Measurements from ENCODE around the gene HEXD. TPM values are rescaled to one million over a fixed set of nuclear protein-coding genes. Genes with fewer than 3 reads are reported as not detected.

Gene HEXD
- total and polyA plus RNA-seq, 2 of the 8 experiments (the other 6 are each of a cell fraction or from before 2014, with no cell fraction given), result 20.6 to 21.8 TPM

GRCh38 chr17:82468692-82469091 lies 50.5 kb downstream of the HEXD start:
- FAIRE-seq (no peak), DNase-seq (ENCODE audit: low read depth in 1 of 2, low spot score in 2 of 2) (no peak)
- Histone ChIP-seq H4K91ac (replicated peaks; ENCODE audit: insufficient read length, low read length) (no peak overlapping the region), H2BK15ac (ENCODE audit: low read length) (no peak overlapping the region), H3K4me1 (replicated peaks in 1 of 4; ENCODE audit: control insufficient read depth in 3 of 4, insufficient read depth in 4 of 4, low read length in 3 of 4) (no peaks in the 10 kb centered on the region), H4K8ac (ENCODE audit: extremely low read depth, insufficient read depth, low read length) (no peak overlapping the region), H3K14ac (ENCODE audit: insufficient read length) (no peak overlapping the region), H3K18ac (ENCODE audit: extremely low read depth, low read length) (no peak overlapping the region), H3K9ac (replicated peaks in 1 of 4; ENCODE audit: extremely low read depth in 1 of 4, low read depth in 3 of 4, low read length in 3 of 4) (no peak overlapping the region), H3K4me3 (ENCODE audit: extremely low read depth in 1 of 4, insufficient read depth in 2 of 4, low read depth in 3 of 4, low read length in 4 of 4) (no peak overlapping the region), H2AK5ac (ENCODE audit: low read depth, low read length) (no peak overlapping the region), H3K23ac (ENCODE audit: insufficient read length) (no peak overlapping the region), H3K27me3 (replicated peaks in 1 of 4; ENCODE audit: control insufficient read depth in 3 of 4, extremely low read depth in 1 of 4, insufficient read depth in 3 of 4, low read length in 3 of 4) (no peaks in the 10 kb centered on the region), H3K27ac (ENCODE audit: low read depth, low read length) (no peak overlapping the region), H3K79me2 (ENCODE audit: control insufficient read depth in 1 of 2, insufficient read depth in 2 of 2, low read length in 2 of 2) (no peaks in the 10 kb centered on the region), H2BK12ac (ENCODE audit: low read depth, low read length) (no peak overlapping the region), H3K4me2 (ENCODE audit: insufficient read depth in 1 of 2, low read depth in 2 of 2, low read length in 2 of 2) (no peak overlapping the region), H2AFZ (ENCODE audit: low read length) (no peak overlapping the region), H3K9me3 (ENCODE audit: insufficient read depth in 2 of 2, low read depth in 1 of 2, low read length in 1 of 2) (no peaks in the 10 kb centered on the region), H4K20me1 (replicated peaks in 1 of 2; ENCODE audit: control insufficient read depth in 1 of 2, insufficient read depth in 2 of 2, low read length in 2 of 2) (peaks cover 0 to 4% of the 10 kb centered on the region in 2 experiments), H2BK5ac (ENCODE audit: low read depth, low read length) (no peak overlapping the region), H3K36me3 (ENCODE audit: control insufficient read depth in 2 of 4, insufficient read depth in 4 of 4, low read length in 3 of 4) (peaks cover 18 to 38% (median 33%) of the 10 kb centered on the region in 4 experiments), H4K5ac (ENCODE audit: insufficient read length, low read depth, low read length) (no peak overlapping the region), H3K79me1 (ENCODE audit: low read depth, low read length) (no peaks in the 10 kb centered on the region), H3K4ac (replicated peaks; ENCODE audit: insufficient read length, low read depth, low read length) (no peak overlapping the region), H3K56ac (replicated peaks; ENCODE audit: insufficient read length, low read depth, low read length) (no peak overlapping the region), H3K23me2 (ENCODE audit: low read depth, low read length) (no peaks in the 10 kb centered on the region), H2BK20ac (ENCODE audit: low read length) (no peak overlapping the region), H2BK120ac (replicated peaks; ENCODE audit: low read depth, low read length) (no peak overlapping the region)
- 89% methylated on average over 7 of the region's 7 CpGs; no CpG with 5 or more reads in 1 of the 2 experiments for WGBS, 2 experiments (ENCODE audit: extremely low coverage in 1 of 2, insufficient coverage in 1 of 2, insufficient read length in 1 of 2, insufficient replicate concordance in 2 of 2, low coverage in 1 of 2, low lambda C conversion rate in 2 of 2, missing lambda C conversion rate in 1 of 2)
- CTCF ChIA-PET (ENCODE audit: partially characterized antibody), result no interaction called here
- POLR2A ChIA-PET (ENCODE audit: partially characterized antibody), result interaction anchor here (1.0 kb wide), 1 partner anchor 10 kb away, joined by 3 read pairs; no protein-coding TSS in a partner anchor
- TF ChIP-seq BACH1 (IDR thresholded peaks at IDR 0.05; ENCODE audit: low read length) (no peak), KDM1A (IDR thresholded peaks at IDR 0.05; ENCODE audit: borderline replicate concordance, low read length) (no peak), RAD21 (IDR thresholded peaks at IDR 0.05 in 1 of 2, conservative IDR thresholded peaks at IDR 0.05 in 1 of 2; ENCODE audit: low read depth in 2 of 2, low read length in 2 of 2) (no peak), ASH2L (IDR thresholded peaks at IDR 0.05; ENCODE audit: low read length) (no peak), SUZ12 (IDR thresholded peaks at IDR 0.05; ENCODE audit: low read length) (no peak), CREB1 (IDR thresholded peaks at IDR 0.05) (no peak), SIX5 (IDR thresholded peaks at IDR 0.05; ENCODE audit: low read depth, low read length) (no peak), KDM5A (IDR thresholded peaks at IDR 0.05; ENCODE audit: low read length) (no peak), NRF1 (IDR thresholded peaks at IDR 0.05; ENCODE audit: low read depth, low read length) (no peak), RXRA (IDR thresholded peaks at IDR 0.05; ENCODE audit: insufficient read depth, low read depth, low read length) (no peak), KDM4A (IDR thresholded peaks at IDR 0.05; ENCODE audit: low read depth, low read length, severe bottlenecking) (no peak), SRF (IDR thresholded peaks at IDR 0.05; ENCODE audit: low read depth, low read length) (no peak), TCF12 (IDR thresholded peaks at IDR 0.05; ENCODE audit: low read depth, low read length) (no peak), BRCA1 (IDR thresholded peaks at IDR 0.05; ENCODE audit: low read depth, low read length) (no peak), CTBP2 (IDR thresholded peaks at IDR 0.05; ENCODE audit: borderline replicate concordance, insufficient read depth, insufficient read length, low read length) (no peak), BCL11A (IDR thresholded peaks at IDR 0.05; ENCODE audit: low read depth in 2 of 2, low read length in 2 of 2) (no peak)
